HG03520 (cell line): ENCODE data around the gene PHAF1.
A peak's percentile ranks its signal among the peaks of the same experiment; 100 is the strongest.

Experiments
- ATAC-seq: cut with Tn5 transposase; IDR thresholded peaks from one replicate; pipeline ENCODE4 v1.9.1; 2021; ENCODE audit warnings: mild to moderate bottlenecking, moderate library complexity; ENCODE audit not compliant: unreplicated experiment

The PHAF1 gene

GRCh38 chr16:67146523-67147357 is 37.0 kb downstream of the PHAF1 start:
- ATAC-seq = no peak

- ATAC-seq = no peak
These were observed 37.8 kb downstream of the PHAF1 start for GRCh38 chr16:67147437-67148140.

GRCh38 chr16:67148221-67148620 is 38.5 kb downstream of the PHAF1 start:
- no peak for ATAC-seq

- ATAC-seq = no peak
These were observed 39.0 kb downstream of the PHAF1 start for GRCh38 chr16:67148656-67149275.

GRCh38 chr16:67149276-67150046 is 39.7 kb downstream of the PHAF1 start:
- no peak for ATAC-seq

- no peak for ATAC-seq
These were observed 40.5 kb downstream of the PHAF1 start for GRCh38 chr16:67150047-67150832.

GRCh38 chr16:67150833-67151396 is 41.2 kb downstream of the PHAF1 start, which contains the start of gene B3GNT9:
TSS of gene B3GNT9 (minus strand) at chr16:67150998. CDS start at chr16:67150485, 513 bp downstream.
- ATAC-seq = no peak

GRCh38 chr16:67151431-67152097 is 41.8 kb downstream of the PHAF1 start:
- no peak for ATAC-seq

GRCh38 chr16:67154578-67155294 is 45.0 kb downstream of the PHAF1 start:
- no peak for ATAC-seq

GRCh38 chr16:67155295-67156142 is 45.8 kb downstream of the PHAF1 start:
- no peak for ATAC-seq

- no peak for ATAC-seq
These were observed 46.6 kb downstream of the PHAF1 start for GRCh38 chr16:67156143-67156844.

GRCh38 chr16:67157106-67157748 is 47.5 kb downstream of the PHAF1 start:
- no peak for ATAC-seq

GRCh38 chr16:67157892-67158635 is 48.3 kb downstream of the PHAF1 start:
- ATAC-seq = no peak

GRCh38 chr16:67158637-67159600 is 49.2 kb downstream of the PHAF1 start:
- peak; percentile 29 for ATAC-seq

- no peak for ATAC-seq
These were observed 51.9 kb downstream of the PHAF1 start for GRCh38 chr16:67161595-67162058.
